ENCODE measurements around the gene AFTPH. TPM values are rescaled to one million over a fixed set of nuclear protein-coding genes. Genes with fewer than 3 reads are reported as not detected.

The AFTPH gene
- total RNA-seq, 1 donor from 2014 or later: 13.3 TPM

DNA sequence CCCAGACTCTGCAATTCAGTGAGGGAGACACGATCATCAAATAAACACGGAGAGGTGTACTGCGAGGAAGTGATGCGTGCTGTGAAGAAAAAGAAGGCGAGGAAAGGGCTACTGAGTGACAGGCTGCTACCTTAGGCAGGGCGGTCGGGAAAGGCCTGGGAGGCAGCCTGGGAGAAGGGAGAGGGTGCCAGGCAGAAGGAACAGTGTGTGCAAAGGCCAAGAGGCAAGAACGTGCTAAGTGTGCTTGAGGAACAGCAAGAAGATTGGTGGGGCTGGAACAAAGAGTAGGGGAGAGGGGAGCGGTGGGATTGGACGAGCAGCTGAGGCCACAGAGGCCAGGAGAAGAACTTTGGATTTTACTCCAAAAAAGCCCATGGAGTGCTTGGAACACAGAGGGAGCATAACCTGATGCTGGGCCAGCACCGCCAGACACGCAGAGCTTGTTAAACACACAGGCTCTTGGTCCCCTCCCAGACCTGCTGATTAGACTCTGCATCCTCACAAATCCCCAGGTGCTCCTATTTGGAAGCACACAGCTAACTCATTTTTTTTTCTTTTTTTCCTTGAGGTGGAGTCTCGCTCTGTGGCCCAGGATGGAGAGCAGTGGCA is 99.2 kb downstream of the AFTPH start:
- peaks cover 7% of the 10 kb centered on the region for H3K27me3 Mint-ChIP-seq (ENCODE audit: unreplicated experiment)
- no peak overlapping the region for H3K4me3 Mint-ChIP-seq (ENCODE audit: unreplicated experiment)
- H3K4me1 Mint-ChIP-seq (ENCODE audit: low read depth, unreplicated experiment): peaks cover 19% of the 10 kb centered on the region
- no peak for TF ChIP-seq CTCF (IDR thresholded peaks at IDR 0.05; ENCODE audit: partially characterized antibody, unreplicated experiment)
- peak; percentile 5 for DNase-seq
- H3K9me3 Mint-ChIP-seq (ENCODE audit: unreplicated experiment): peaks cover 8% of the 10 kb centered on the region
- no peak overlapping the region for H3K27ac Mint-ChIP-seq (ENCODE audit: unreplicated experiment)
- H3K36me3 Mint-ChIP-seq (ENCODE audit: unreplicated experiment): no peaks in the 10 kb centered on the region

GRCh38 chr2:64624108-64624610 is 100.0 kb downstream of the AFTPH start:
- no peak for TF ChIP-seq CTCF (IDR thresholded peaks at IDR 0.05; ENCODE audit: partially characterized antibody, unreplicated experiment)
- peaks cover 8% of the 10 kb centered on the region for H3K9me3 Mint-ChIP-seq (ENCODE audit: unreplicated experiment)
- peaks cover 21% of the 10 kb centered on the region for H3K4me1 Mint-ChIP-seq (ENCODE audit: low read depth, unreplicated experiment)
- H3K4me3 Mint-ChIP-seq (ENCODE audit: unreplicated experiment): no peak overlapping the region
- no peaks in the 10 kb centered on the region for H3K36me3 Mint-ChIP-seq (ENCODE audit: unreplicated experiment)
- no peak overlapping the region for H3K27ac Mint-ChIP-seq (ENCODE audit: unreplicated experiment)
- H3K27me3 Mint-ChIP-seq (ENCODE audit: unreplicated experiment): peaks cover 7% of the 10 kb centered on the region
- DNase-seq: no peak

DNA sequence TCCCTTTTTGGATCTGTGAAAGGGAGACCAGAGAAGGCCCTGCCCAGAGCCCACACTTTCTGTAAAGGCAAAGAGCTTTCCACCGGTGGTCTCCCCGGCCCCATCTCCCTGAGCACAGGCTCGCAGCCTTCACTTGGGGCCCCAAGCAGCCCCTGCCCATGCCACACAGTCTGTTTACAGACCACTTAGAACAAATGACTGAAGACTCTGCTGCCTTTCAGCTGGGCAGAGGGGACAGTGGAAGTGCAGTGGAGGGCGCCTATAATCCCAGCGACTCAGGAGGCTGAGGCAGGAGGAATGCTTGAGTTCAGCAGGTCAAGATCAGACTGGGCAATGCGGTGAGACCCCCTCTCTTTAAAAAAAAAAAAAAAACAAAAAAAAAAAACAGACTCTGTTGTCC is 100.7 kb downstream of the AFTPH start:
- H3K4me3 Mint-ChIP-seq (ENCODE audit: unreplicated experiment): no peak overlapping the region
- peaks cover 7% of the 10 kb centered on the region for H3K27me3 Mint-ChIP-seq (ENCODE audit: unreplicated experiment)
- H3K4me1 Mint-ChIP-seq (ENCODE audit: low read depth, unreplicated experiment): peaks cover 23% of the 10 kb centered on the region
- peaks cover 8% of the 10 kb centered on the region for H3K9me3 Mint-ChIP-seq (ENCODE audit: unreplicated experiment)
- no peaks in the 10 kb centered on the region for H3K36me3 Mint-ChIP-seq (ENCODE audit: unreplicated experiment)
- DNase-seq: no peak
- no peak for TF ChIP-seq CTCF (IDR thresholded peaks at IDR 0.05; ENCODE audit: partially characterized antibody, unreplicated experiment)
- no peak overlapping the region for H3K27ac Mint-ChIP-seq (ENCODE audit: unreplicated experiment)

DNA sequence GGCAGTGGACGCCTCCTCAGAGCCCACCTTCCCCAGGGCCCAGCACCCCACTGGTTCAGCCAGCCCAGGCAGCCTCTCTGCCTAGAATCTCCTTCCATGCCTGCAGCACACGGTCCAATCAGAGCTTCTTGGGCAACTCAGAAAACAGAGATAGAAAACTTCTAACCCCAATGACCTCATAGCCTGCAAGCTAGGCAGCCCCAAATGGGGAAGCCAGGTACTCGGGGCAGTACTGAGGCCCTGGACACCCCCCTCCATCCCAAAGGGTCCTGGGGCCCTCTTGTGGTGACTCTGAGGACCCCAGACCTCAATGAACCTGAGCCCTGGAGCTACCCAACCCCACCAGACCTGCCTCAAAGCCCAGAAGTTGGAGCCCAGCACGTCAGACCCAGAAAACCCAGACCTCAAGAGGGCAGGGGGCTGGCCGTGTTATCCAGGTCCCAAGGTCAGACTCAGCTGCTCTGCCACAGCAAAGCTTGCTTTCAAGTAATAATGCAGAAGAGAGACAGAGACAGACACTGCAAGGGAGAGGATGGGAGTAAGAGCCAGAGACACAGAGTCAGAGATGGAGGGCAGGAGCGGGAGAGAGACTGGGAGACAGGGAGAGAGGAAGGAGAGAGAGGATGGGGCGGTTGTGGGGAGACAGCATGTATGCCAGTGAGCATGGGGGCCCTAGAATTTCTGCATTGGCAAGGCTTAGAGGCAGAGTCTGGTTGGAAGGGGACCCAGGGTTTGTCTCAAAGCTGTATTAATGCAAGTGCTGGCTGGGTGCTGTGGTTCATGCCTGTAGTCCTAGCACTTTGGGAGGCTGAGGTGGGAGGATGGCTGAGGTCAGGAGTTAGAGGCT is 101.4 kb downstream of the AFTPH start:
- no peaks in the 10 kb centered on the region for H3K36me3 Mint-ChIP-seq (ENCODE audit: unreplicated experiment)
- H3K27ac Mint-ChIP-seq (ENCODE audit: unreplicated experiment): peak overlapping the region; percentile 59
- TF ChIP-seq CTCF (IDR thresholded peaks at IDR 0.05; ENCODE audit: partially characterized antibody, unreplicated experiment): no peak
- no peak for DNase-seq
- peaks cover 11% of the 10 kb centered on the region for H3K27me3 Mint-ChIP-seq (ENCODE audit: unreplicated experiment)
- no peak overlapping the region for H3K4me3 Mint-ChIP-seq (ENCODE audit: unreplicated experiment)
- H3K4me1 Mint-ChIP-seq (ENCODE audit: low read depth, unreplicated experiment): peaks cover 26% of the 10 kb centered on the region
- H3K9me3 Mint-ChIP-seq (ENCODE audit: unreplicated experiment): peaks cover 8% of the 10 kb centered on the region

Measured in glutamatergic neuron (in vitro differentiated cells).